Measurements from ENCODE around the gene TAF4. TPM values are rescaled to one million over a fixed set of nuclear protein-coding genes. Genes with fewer than 3 reads are reported as not detected.

The TAF4 gene
- total and polyA plus RNA-seq, 2 of the 13 experiments (the other 11 are each of a cell fraction or from before 2014, with no cell fraction given), result 5.9 to 12.0 TPM

DNA sequence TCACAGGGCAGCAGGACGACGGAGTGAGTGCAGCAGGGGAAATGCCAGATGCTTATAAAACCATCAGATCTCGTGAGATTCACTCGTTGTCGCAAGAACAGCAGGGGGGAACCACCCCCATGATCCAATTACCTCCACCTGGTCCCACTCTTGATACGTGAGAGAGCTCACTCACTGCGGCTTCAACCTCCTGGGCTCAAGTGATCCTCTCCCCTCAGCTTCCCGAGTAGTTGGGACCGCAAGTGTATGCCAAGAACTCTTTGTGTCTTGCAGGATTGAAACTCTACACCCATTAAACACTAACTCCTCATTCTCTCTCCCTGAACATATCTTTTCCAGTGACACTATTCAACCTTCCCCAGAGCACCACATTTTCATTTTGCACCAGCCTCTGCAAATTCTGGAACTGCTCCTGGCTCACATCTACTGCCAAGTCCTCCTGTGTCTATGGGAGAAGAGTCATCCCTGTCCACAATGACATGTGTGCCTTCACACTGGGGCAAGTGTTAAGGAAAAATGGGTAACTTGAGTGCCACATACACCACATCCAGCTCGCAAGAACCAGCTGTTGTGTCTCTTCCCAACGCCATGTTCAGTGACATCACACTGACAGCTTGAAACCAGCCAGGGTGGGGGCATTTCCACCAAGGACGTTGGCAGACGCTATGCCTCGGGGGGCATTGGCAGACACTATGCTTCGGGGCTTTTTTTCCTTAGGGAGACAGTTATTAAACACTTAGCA, 14.7 kb upstream of the TAF4 start:
- DNase-seq (ENCODE audit: low spot score), result no peak
- no peak for FAIRE-seq
- Histone ChIP-seq H3K27ac (ENCODE audit: extremely low read length, insufficient read depth, low read length) (no peak overlapping the region), H2AFZ (ENCODE audit: low read length) (no peak overlapping the region), H3K27me3 (ENCODE audit: control insufficient read depth in 1 of 2, insufficient read depth in 2 of 2, low read length in 2 of 2) (peaks cover 4 to 43% of the 10 kb centered on the region in 2 experiments; a peak in 3 of 5 replicates), H3K79me2 (ENCODE audit: insufficient read depth, low read length) (no peaks in the 10 kb centered on the region), H3K4me3 (replicated peaks in 1 of 3; ENCODE audit: insufficient read depth in 1 of 3, low read depth in 2 of 3, low read length in 3 of 3) (no peak overlapping the region), H3K9ac (ENCODE audit: insufficient read depth, low read depth, low read length) (no peak overlapping the region), H3K4me2 (ENCODE audit: low read depth, low read length) (no peak overlapping the region), H3K4me1 (ENCODE audit: insufficient read depth, low read length) (peaks cover 7% of the 10 kb centered on the region; the same call in 1 of the 2 replicates), H3K36me3 (replicated peaks in 1 of 2; ENCODE audit: control insufficient read depth in 1 of 2, insufficient read depth in 2 of 2, low read length in 2 of 2) (no peaks in the 10 kb centered on the region), H3K9me3 (ENCODE audit: low read length) (peaks cover 12% of the 10 kb centered on the region), H4K20me1 (ENCODE audit: insufficient read depth, low read length) (no peaks in the 10 kb centered on the region)
- WGBS (ENCODE audit: low lambda C conversion rate), result 39% methylated on average over 15 of the region's 15 CpGs
- in situ Hi-C loops (cut with HindIII; ENCODE audit: extremely low pct_ligation_motif_present, low pct_unique_long_range_greater_than_20kb) (no loop called here), intact Hi-C loops (cut with micrococcal nuclease; ENCODE audit: unreplicated experiment) (no loop called here)
- no TSS peak for BruUV-seq (replicated peaks)
- POLR2A ChIA-PET, result no interaction called here
- no peak for TF ChIP-seq RERE (CRISPR knock-in tag; IDR thresholded peaks at IDR 0.05; ENCODE audit: low read depth)
- TF ChIP-seq NR2F1 (CRISPR knock-in tag; IDR thresholded peaks at IDR 0.05), result no peak
- TF ChIP-seq U2AF2 (IDR thresholded peaks at IDR 0.05; ENCODE audit: low read depth, low read length), result no peak
- CTCF ChIA-PET (ENCODE audit: low intra/inter-chr PET ratio, low total read pairs), result no interaction called here
- no peak; the same call in 2 of the 3 replicates for ATAC-seq

Measured in HepG2 (cell line).